ENCODE data around the gene RHBDL2.
"Not testable (repeated sequence)": the region's sequence is repeated elsewhere in the genome, so short reads cannot be mapped to it uniquely, and the experiment has no call there.

RHBDL2 gene

DNA sequence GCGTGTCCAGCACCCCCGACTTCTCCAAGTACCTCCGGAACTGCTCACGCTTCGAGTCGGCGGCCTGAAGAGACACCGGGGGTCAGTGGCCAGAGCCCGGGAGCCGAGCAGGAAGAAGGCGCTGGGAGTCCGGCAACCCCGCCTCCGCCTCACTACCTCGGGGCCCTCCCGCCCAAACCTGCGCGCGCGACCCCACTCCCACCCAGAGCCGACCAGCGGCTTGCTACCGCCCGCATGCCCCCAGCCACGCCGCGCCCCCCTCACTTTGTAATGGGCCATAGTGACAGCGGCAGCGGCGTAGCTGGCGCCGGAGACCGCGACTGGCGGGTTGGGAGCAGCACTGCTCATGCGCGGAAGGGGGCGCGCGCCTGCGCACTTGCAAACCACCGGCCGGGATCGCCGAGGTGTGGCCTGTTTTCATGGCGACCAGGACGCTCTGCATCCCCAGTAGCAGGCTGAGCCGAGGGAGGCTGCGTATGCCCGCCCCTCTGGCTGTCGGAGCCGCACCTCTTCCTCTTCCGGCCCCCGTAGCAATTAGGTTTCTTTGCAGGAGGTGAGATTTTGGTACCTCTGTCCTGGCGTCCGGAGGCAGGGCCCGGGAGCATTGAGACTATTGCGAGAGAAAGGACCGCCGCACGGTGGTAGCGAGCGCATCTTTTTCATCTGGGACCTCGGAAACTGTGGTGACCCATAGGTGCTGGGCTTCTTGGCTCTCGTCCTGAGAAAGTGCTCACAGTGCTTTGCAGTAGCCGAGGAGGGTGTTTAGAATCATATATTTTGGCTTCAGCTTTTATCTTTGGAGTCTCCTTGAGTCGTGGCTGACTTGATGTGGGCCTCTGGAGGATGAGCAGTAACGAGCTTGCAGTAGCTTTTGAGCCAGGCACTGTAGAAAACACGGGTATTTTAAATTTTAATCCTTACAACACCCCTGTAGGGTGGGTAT, 68.3 kb downstream of the RHBDL2 start, which contains the start of gene MYCBP:
MYCBP (minus strand) TSS at position 322 of the 943 bp plus-strand sequence; CDS start at position 279, 43 bp downstream.
- peak; percentile 98 for DNase-seq

- peak; percentile 38 for DNase-seq
Observed at GRCh38 chr1:38872401-38873026, 69.1 kb downstream of the RHBDL2 start.

DNA sequence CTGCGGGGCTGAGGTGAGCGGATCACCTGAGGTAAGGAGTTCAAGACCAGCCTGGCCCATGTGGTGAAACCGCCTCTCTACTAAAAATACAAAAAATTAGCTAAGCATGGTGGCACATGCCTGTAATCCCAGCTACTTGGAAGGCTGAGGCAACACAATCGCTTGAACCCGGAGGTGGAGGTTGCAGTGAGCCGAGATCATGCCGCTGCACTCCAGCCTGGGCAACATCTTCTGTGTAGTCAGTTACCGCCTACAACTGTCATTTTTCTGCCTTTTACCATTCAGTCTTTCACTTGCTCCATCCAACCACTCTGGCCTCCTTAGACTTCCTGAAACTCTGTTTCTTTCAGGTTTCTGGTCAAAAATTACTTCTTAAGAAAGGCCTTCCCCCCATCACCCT, 70.6 kb downstream of the RHBDL2 start:
- no peak for DNase-seq

- no peak for DNase-seq
Observed at GRCh38 chr1:38867208-38867607, 74.4 kb downstream of the RHBDL2 start.

GRCh38 chr1:38865112-38865715, 76.4 kb downstream of the RHBDL2 start:
- no peak for DNase-seq

- no peak for DNase-seq
Observed at GRCh38 chr1:38860454-38860795, 81.2 kb downstream of the RHBDL2 start.

- peak; percentile 99 for DNase-seq
Observed at GRCh38 chr1:38859561-38860453, 81.8 kb downstream of the RHBDL2 start, which contains the start of gene RRAGC. Gene RRAGC (minus strand): TSS chr1:38859772. CDS start chr1:38859646, 126 bp downstream.

DNA sequence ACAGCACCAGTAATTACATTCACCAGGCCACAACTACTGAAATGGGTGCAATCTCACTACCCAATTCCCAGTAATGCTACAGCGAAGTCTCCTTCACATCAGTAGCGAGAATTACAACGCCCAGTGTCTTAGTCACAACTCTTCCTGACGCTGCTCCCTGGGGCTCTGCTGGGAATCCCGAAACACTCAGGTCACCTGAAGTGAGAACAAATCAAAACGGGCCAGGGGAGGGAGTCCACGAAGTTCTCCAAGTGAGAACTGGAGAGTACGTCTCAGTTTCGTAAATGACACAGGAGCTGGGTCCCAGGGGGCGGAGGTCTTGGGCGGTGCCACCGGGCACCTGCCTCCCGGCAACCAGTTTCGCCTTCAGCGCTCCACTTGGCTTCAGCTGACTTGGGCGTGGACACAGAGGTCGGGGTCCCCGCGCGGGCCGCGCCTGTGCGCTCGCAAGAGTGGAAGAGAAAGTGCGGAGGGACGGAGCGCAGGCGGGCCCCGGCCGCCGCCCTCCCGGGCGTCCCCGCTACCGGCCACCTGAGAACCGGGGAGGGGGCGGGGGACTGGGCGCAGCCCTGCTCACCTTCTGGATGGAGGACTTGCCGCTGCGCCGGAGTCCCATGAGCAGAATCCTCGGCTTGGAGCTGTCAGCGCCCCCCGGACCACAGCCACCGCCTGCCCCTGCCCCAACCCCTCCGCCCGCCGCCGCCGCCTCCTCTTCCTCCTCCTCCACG, 82.6 kb downstream of the RHBDL2 start:
- DNase-seq: peak; percentile 65

DNA sequence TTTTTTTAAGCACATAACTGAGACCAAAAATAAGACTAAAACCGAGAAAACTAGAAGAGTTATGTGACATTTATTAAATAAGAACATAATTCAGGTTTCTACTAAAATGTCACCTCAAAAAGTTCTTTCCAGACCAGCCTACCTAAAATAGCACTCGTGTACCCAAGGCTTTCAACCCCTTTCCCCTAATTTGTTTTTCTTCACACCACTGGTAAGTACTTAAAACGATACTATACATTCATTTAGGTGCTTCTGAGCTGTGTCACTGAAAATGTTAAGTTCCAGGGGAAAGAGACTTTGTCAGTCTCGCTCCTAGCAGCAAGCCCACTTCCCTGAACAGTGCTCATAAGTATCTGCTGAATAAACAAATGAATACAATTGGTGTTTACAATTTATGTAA, 88.8 kb downstream of the RHBDL2 start:
- peak; percentile 6 for DNase-seq

GRCh38 chr1:38848071-38848470, 93.6 kb downstream of the RHBDL2 start:
- no peak for DNase-seq

DNA sequence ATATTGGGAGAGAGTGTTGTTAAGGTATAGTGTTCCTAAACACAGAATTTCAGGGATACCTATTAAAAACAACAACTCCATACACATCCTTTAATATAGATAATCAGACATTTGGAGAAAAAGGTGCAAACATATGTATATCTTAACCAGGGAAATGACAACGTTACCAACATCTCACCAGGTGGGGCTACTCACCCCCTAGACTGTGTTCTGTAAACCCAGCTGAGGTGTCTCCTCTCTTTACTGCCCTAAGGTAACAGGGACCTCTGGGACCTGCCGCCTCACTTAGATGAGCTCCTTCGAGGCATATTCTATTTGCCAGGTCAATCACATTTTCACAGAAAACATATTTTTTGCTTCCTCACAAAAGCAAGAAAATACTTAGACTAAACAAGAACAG, 95.4 kb downstream of the RHBDL2 start:
- DNase-seq: no peak

DNA sequence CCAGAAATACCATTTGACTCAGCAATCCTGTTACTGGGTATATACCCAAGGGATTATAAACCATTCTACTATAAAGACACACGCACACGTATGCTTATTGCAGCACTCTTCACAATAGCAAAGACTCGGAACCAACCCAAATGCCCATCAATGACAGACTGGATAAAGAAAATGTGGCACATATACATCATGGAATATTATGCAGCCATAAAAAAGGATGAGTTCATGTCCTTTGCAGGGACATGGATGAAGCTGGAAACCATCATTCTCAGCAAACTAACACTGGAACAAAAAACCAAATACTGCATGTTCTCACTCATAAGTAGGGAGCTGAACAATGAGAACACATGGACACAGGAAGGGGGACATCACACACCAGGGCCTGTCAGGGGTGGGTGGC, 96.5 kb downstream of the RHBDL2 start:
- DNase-seq: not testable (repeated sequence)

- no peak for DNase-seq
Observed at GRCh38 chr1:38840281-38840680, 101.3 kb downstream of the RHBDL2 start.

DNA sequence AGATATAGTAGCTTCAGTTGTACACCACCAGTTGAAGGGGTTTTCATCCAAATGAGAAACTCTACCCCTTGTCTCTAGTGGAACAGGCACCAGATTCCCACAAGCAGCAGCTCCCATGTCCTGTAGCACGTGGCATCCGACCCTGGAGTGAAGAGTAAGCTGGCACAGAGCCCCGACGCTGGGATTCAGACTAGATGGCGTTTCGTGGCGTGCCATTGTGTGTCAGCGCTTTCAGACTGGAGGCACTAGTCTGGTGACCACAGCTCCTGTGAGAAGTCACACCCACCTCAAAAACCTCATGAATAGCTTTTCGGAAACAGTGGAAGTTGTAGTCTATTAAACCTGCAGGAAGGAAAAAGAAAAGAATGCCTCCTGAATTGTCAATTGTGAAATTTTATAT, 102.3 kb downstream of the RHBDL2 start:
- no peak for DNase-seq

- DNase-seq: not testable (repeated sequence)
Observed at GRCh38 chr1:38836316-38836715, 105.3 kb downstream of the RHBDL2 start.

All from activated naive CD4-positive, alpha-beta T cell treated with Interleukin-2 at 50 U/mL for 16 hours (primary cell).